Measurements from ENCODE around the gene ADARB2. TPM values are rescaled to one million over a fixed set of nuclear protein-coding genes. Genes with fewer than 3 reads are reported as not detected.

ADARB2 gene
- total and polyA plus RNA-seq, 11 donors, result 0.07 to 1.2 (median 0.28) TPM; not detected in 4

GRCh38 chr10:1576467-1577372 lies 160.6 kb downstream of the ADARB2 start:
- ATAC-seq, result no peak
- H3K4me1 ChIP-seq, result no peaks in the 10 kb centered on the region
- no peak overlapping the region for H3K4me3 ChIP-seq
- H3K27ac ChIP-seq, result no peak overlapping the region
- TF ChIP-seq CTCF (IDR thresholded peaks at IDR 0.05) (no peak), POLR2A (IDR thresholded peaks at IDR 0.05) (no peak)
- intact Hi-C loops (cut with DNase I), result no loop called here
- peaks cover 0 to 5% (median 0%) of the 10 kb centered on the region in 9 donors for H3K27me3 ChIP-seq
- 80 to 87% (median 85%) methylated on average over 13 to 16 of the region's 16 CpGs for WGBS, 4 donors
- H3K9me3 ChIP-seq, result no peaks in the 10 kb centered on the region
- DNase-seq, result no peak
- H3K36me3 ChIP-seq, result no peaks in the 10 kb centered on the region

GRCh38 chr10:1575481-1576244 lies 161.7 kb downstream of the ADARB2 start:
- TF ChIP-seq POLR2A (IDR thresholded peaks at IDR 0.05) (no peak), CTCF (IDR thresholded peaks at IDR 0.05) (no peak)
- H3K27me3 ChIP-seq, result peaks cover 0 to 5% (median 0%) of the 10 kb centered on the region in 9 donors
- intact Hi-C loops (cut with DNase I), result no loop called here
- peak in 1 of 5 donors; percentile 33 for DNase-seq
- H3K4me1 ChIP-seq, result no peaks in the 10 kb centered on the region
- H3K36me3 ChIP-seq, result no peaks in the 10 kb centered on the region
- H3K9me3 ChIP-seq, result no peaks in the 10 kb centered on the region
- WGBS, 4 donors, result 38 to 64% (median 59%) methylated on average over 7 to 13 of the region's 13 CpGs
- no peak for ATAC-seq
- no peak overlapping the region for H3K4me3 ChIP-seq
- H3K27ac ChIP-seq, result no peak overlapping the region

- H3K9me3 ChIP-seq, result no peaks in the 10 kb centered on the region
- WGBS, 4 donors, result 80 to 93% (median 84%) methylated on average over 2 of the region's 2 CpGs
- peaks cover 0 to 5% (median 0%) of the 10 kb centered on the region in 9 donors for H3K27me3 ChIP-seq
- intact Hi-C loops (cut with DNase I), result no loop called here
- no peaks in the 10 kb centered on the region for H3K36me3 ChIP-seq
- no peak overlapping the region for H3K4me3 ChIP-seq
- H3K27ac ChIP-seq, result no peak overlapping the region
- no peak for TF ChIP-seq POLR2A (IDR thresholded peaks at IDR 0.05)
- no peak for TF ChIP-seq CTCF (IDR thresholded peaks at IDR 0.05)
- ATAC-seq (no peak), DNase-seq (peak in 1 of 5 donors; percentile 2)
- no peaks in the 10 kb centered on the region for H3K4me1 ChIP-seq
Measured at GRCh38 chr10:1574719-1575118, 162.6 kb downstream of the ADARB2 start.

GRCh38 chr10:1573981-1574380 lies 163.3 kb downstream of the ADARB2 start:
- no peak for TF ChIP-seq CTCF (IDR thresholded peaks at IDR 0.05)
- TF ChIP-seq POLR2A (IDR thresholded peaks at IDR 0.05), result no peak
- 69 to 85% (median 84%) methylated on average over 12 of the region's 12 CpGs for WGBS, 4 donors
- intact Hi-C loops (cut with DNase I), result no loop called here

More at GRCh38 chr10:1573981-1574380, 163.3 kb downstream of the ADARB2 start:
- Histone ChIP-seq H3K4me3 (no peak overlapping the region), H3K27me3 (peaks cover 0 to 5% (median 0%) of the 10 kb centered on the region in 9 donors), H3K4me1 (no peaks in the 10 kb centered on the region), H3K36me3 (no peaks in the 10 kb centered on the region), H3K9me3 (no peaks in the 10 kb centered on the region), H3K27ac (no peak overlapping the region)
- DNase-seq (peak in 1 of 5 donors; percentile 21), ATAC-seq (no peak)
